Gastroesophageal sphincter (tissue), 4 donors: ENCODE measurements around the gene TNNT3. TPM values are rescaled to one million over a fixed set of nuclear protein-coding genes. Genes with fewer than 3 reads are reported as not detected.

ENCODE experiments used
- ATAC-seq: fragments of 150-250 bp; one replicate; pipeline ENCODE4 v1.9.1; 2016; ENCODE audit warnings: mild to moderate bottlenecking, moderate library complexity
- H3K27ac ChIP-seq, 4 donors: fragments of 200-600 bp; sonication (generic) in 3 of 4; 1 replicate in 3 of 4; 2 replicates in 1 of 4; pipeline ENCODE4 v1.5.1; 2016 to 2019
- H3K27me3 ChIP-seq: fragments of 200-600 bp; sonication (generic); one replicate; pipeline ENCODE4 v1.5.1; 2019
- H3K36me3 ChIP-seq, 2 donors: fragments of 200-600 bp; sonication (generic); one replicate each; pipeline ENCODE4 v1.5.1; 2019; ENCODE audit warnings: control low read depth in 1 of 2
- H3K4me1 ChIP-seq, 3 donors: fragments of 200-600 bp; sonication (generic); 1 replicate in 2 of 3; 2 replicates in 1 of 3; pipeline ENCODE4 v1.5.1; 2016 to 2019; ENCODE audit warnings: control low read depth in 2 of 3
- H3K4me3 ChIP-seq, 2 donors: fragments of 200-600 bp; sonication (generic); one replicate each; pipeline ENCODE4 v1.5.1; 2019; ENCODE audit warnings: mild to moderate bottlenecking in 1 of 2, moderate library complexity in 1 of 2
- H3K9me3 ChIP-seq, 3 donors: fragments of 200-600 bp; sonication (generic); one replicate each; pipeline ENCODE4 v1.5.1; 2017 to 2019; ENCODE audit warnings: control low read depth in 2 of 3
- CTCF ChIP-seq, 4 experiments: fragments of 200-600 bp in 2 of 4; fragments of 450-650 bp in 2 of 4; sonication (generic) in 1 of 4; IDR thresholded peaks; one replicate each; pipeline ENCODE4 v1.5.1; 2017 to 2019; ENCODE audit warnings: antibody characterized with exemption in 4 of 4, mild to moderate bottlenecking in 2 of 4, moderate library complexity in 2 of 4
- EP300 ChIP-seq: sonication (generic); formaldehyde crosslinking; IDR thresholded peaks from one replicate; pipeline ENCODE4 v1.6.1; 2017; ENCODE audit warnings: antibody characterized with exemption, mild to moderate bottlenecking
- POLR2A ChIP-seq, 2 donors: fragments of 450-650 bp; IDR thresholded peaks; one replicate each; pipeline ENCODE4 v1.6.1; 2017; ENCODE audit warnings: antibody characterized with exemption in 2 of 2, mild to moderate bottlenecking in 2 of 2, moderate library complexity in 1 of 2
- POLR2AphosphoS5 ChIP-seq: sonication (generic); formaldehyde crosslinking; IDR thresholded peaks from one replicate; pipeline ENCODE4 v1.6.1; 2017; ENCODE audit warnings: antibody characterized with exemption
- WGBS, 2 donors: methylation state at CpG; one replicate each; pipeline ENCODE4 v1.1.5; 2018; ENCODE audit warnings: low coverage in 1 of 2; 5-methylcytosine and 5-hydroxymethylcytosine counted together
- total RNA-seq, 4 donors: library from RNA; depleted of rRNA; stranded (reverse); fragments of >200 nt; gene quantifications; one replicate each; pipeline ENCODE4 v1.1.0, GENCODE V29; 2016

TNNT3 gene
- total RNA-seq, 4 donors from 2014 or later = 1.7 to 4.3 (median 2.5) TPM

- TF ChIP-seq EP300 = no peak
- no peak for TF ChIP-seq POLR2A (IDR thresholded peaks at IDR 0.05)
- TF ChIP-seq CTCF (IDR thresholded peaks at IDR 0.05) = no peak
- no peak for TF ChIP-seq POLR2AphosphoS5
- Histone ChIP-seq H3K4me1 (no peaks in the 10 kb centered on the region), H3K36me3 (no peaks in the 10 kb centered on the region), H3K27ac (no peak overlapping the region), H3K27me3 (no peaks in the 10 kb centered on the region), H3K9me3 (no peaks in the 10 kb centered on the region), H3K4me3 (no peak overlapping the region)
- no peak for ATAC-seq
- no CpG with 5 or more reads among the region's 17 CpGs for WGBS, 2 donors
Measured at GRCh38 chr11:1959786-1960185, 40.3 kb downstream of the TNNT3 start.

GRCh38 chr11:1963864-1964263 lies 44.4 kb downstream of the TNNT3 start:
- ATAC-seq = no peak
- Histone ChIP-seq H3K4me3 (no peak overlapping the region), H3K27ac (no peak overlapping the region), H3K9me3 (no peaks in the 10 kb centered on the region), H3K4me1 (no peaks in the 10 kb centered on the region), H3K36me3 (no peaks in the 10 kb centered on the region), H3K27me3 (no peaks in the 10 kb centered on the region)
- WGBS, 2 donors = no CpG with 5 or more reads among the region's 20 CpGs
- TF ChIP-seq EP300 = no peak
- TF ChIP-seq POLR2A (IDR thresholded peaks at IDR 0.05) = no peak
- TF ChIP-seq POLR2AphosphoS5 = no peak
- no peak for TF ChIP-seq CTCF (IDR thresholded peaks at IDR 0.05)

GRCh38 chr11:1964348-1964747 lies 44.8 kb downstream of the TNNT3 start:
- no CpG with 5 or more reads among the region's 17 CpGs for WGBS, 2 donors
- Histone ChIP-seq H3K9me3 (no peaks in the 10 kb centered on the region), H3K36me3 (no peaks in the 10 kb centered on the region), H3K4me1 (no peaks in the 10 kb centered on the region), H3K27ac (no peak overlapping the region), H3K27me3 (no peaks in the 10 kb centered on the region), H3K4me3 (no peak overlapping the region)
- no peak for ATAC-seq
- TF ChIP-seq EP300 (no peak), CTCF (IDR thresholded peaks at IDR 0.05) (no peak), POLR2AphosphoS5 (no peak), POLR2A (IDR thresholded peaks at IDR 0.05) (no peak)

GRCh38 chr11:1964955-1965354 lies 45.5 kb downstream of the TNNT3 start:
- H3K27me3 ChIP-seq = no peaks in the 10 kb centered on the region
- no peak for TF ChIP-seq EP300
- TF ChIP-seq POLR2A (IDR thresholded peaks at IDR 0.05) = no peak
- no peak for TF ChIP-seq POLR2AphosphoS5
- no peak for TF ChIP-seq CTCF (IDR thresholded peaks at IDR 0.05)
- H3K4me1 ChIP-seq = no peaks in the 10 kb centered on the region
- no peaks in the 10 kb centered on the region for H3K36me3 ChIP-seq
- no CpG with 5 or more reads among the region's 20 CpGs for WGBS, 2 donors
- no peak for ATAC-seq
- no peak overlapping the region for H3K4me3 ChIP-seq
- H3K27ac ChIP-seq = no peak overlapping the region
- H3K9me3 ChIP-seq = no peaks in the 10 kb centered on the region

GRCh38 chr11:1966531-1966930 lies 47.0 kb downstream of the TNNT3 start:
- H3K4me1 ChIP-seq = no peaks in the 10 kb centered on the region
- no peak overlapping the region for H3K4me3 ChIP-seq
- H3K9me3 ChIP-seq = no peaks in the 10 kb centered on the region
- no peak for ATAC-seq
- TF ChIP-seq EP300 (no peak), POLR2A (IDR thresholded peaks at IDR 0.05) (no peak), POLR2AphosphoS5 (no peak), CTCF (IDR thresholded peaks at IDR 0.05) (no peak)
- H3K27ac ChIP-seq = no peak overlapping the region
- no peaks in the 10 kb centered on the region for H3K27me3 ChIP-seq
- no peaks in the 10 kb centered on the region for H3K36me3 ChIP-seq
- no CpG with 5 or more reads among the region's 18 CpGs for WGBS, 2 donors
